Stimulated activated naive CD4-positive, alpha-beta T cell treated with Interleukin-2 at 50 U/mL for 16 hours (primary cell): Measurements from ENCODE around the gene FBXW7.
"Not testable (repeated sequence)": the region's sequence is repeated elsewhere in the genome, so short reads cannot be mapped to it uniquely, and the experiment has no call there.

Experiments
- DNase-seq: peaks from one replicate; lab custom pipeline; 2025; lab: John Stamatoyannopoulos, UW

FBXW7 gene

GRCh38 chr4:152545088-152545487, 9.2 kb upstream of the FBXW7 start:
- no peak for DNase-seq

- not testable (repeated sequence) for DNase-seq
Observed at GRCh38 chr4:152544533-152544932, 8.6 kb upstream of the FBXW7 start.

- no peak for DNase-seq
Observed at GRCh38 chr4:152540941-152541340, 5.0 kb upstream of the FBXW7 start.

- DNase-seq = no peak
Observed at GRCh38 chr4:152540293-152540674, 4.4 kb upstream of the FBXW7 start.

- no peak for DNase-seq
Observed at GRCh38 chr4:152539556-152540292, 3.8 kb upstream of the FBXW7 start.

GRCh38 chr4:152537881-152538280, 2.0 kb upstream of the FBXW7 start:
- no peak for DNase-seq

GRCh38 chr4:152536545-152537182, 772 bp upstream of the FBXW7 start:
- DNase-seq = peak; percentile 76

- no peak for DNase-seq
Observed at GRCh38 chr4:152535360-152535902, 461 bp downstream of the FBXW7 start.

GRCh38 chr4:152534541-152535359, 1.1 kb downstream of the FBXW7 start:
- peak; percentile 41 for DNase-seq

- no peak for DNase-seq
Observed at GRCh38 chr4:152531479-152531878, 4.4 kb downstream of the FBXW7 start.

GRCh38 chr4:152530600-152530999, 5.3 kb downstream of the FBXW7 start:
- no peak for DNase-seq

GRCh38 chr4:152529880-152530279, 6.0 kb downstream of the FBXW7 start:
- DNase-seq = no peak

GRCh38 chr4:152528060-152528459, 7.8 kb downstream of the FBXW7 start:
- no peak for DNase-seq

GRCh38 chr4:152525878-152526277, 10.0 kb downstream of the FBXW7 start:
- DNase-seq = no peak

GRCh38 chr4:152524427-152524826, 11.5 kb downstream of the FBXW7 start:
- no peak for DNase-seq

- no peak for DNase-seq
Observed at GRCh38 chr4:152523731-152524130, 12.2 kb downstream of the FBXW7 start.

- DNase-seq = no peak
Observed at GRCh38 chr4:152522754-152523153, 13.1 kb downstream of the FBXW7 start.

- no peak for DNase-seq
Observed at GRCh38 chr4:152522245-152522644, 13.6 kb downstream of the FBXW7 start.

GRCh38 chr4:152516156-152516555, 19.7 kb downstream of the FBXW7 start:
- DNase-seq = no peak

- DNase-seq = no peak
Observed at GRCh38 chr4:152515678-152516077, 20.2 kb downstream of the FBXW7 start.

- no peak for DNase-seq
Observed at GRCh38 chr4:152514356-152514755, 21.5 kb downstream of the FBXW7 start.

GRCh38 chr4:152513078-152513477, 22.8 kb downstream of the FBXW7 start:
- DNase-seq = no peak

GRCh38 chr4:152512483-152512882, 23.4 kb downstream of the FBXW7 start:
- DNase-seq = no peak
